ENCODE data around the gene CFAP99.

The CFAP99 gene

GRCh38 chr4:2501034-2501594, 82.4 kb downstream of the CFAP99 start:
- no peak for DNase-seq (ENCODE audit: low spot score)

DNA sequence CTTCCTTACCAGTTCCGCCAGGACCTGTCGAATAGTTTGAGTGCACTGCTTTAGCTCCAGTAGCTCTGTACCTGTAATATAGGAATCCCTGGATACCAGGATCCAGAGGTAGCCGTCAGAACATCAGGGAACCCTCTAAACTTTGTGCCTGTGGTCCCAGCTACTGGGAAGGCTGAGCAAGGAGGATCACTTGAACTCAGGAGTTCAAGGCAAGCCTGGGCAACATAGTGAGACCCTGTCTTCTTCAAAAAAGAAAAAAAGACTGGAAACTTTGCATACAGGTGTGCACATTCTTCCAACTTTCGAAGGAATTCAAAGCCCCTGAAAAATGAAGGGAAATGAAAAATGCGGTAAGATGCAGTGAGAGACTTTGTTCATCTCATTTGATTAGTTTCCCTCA, 85.1 kb downstream of the CFAP99 start:
- no peak for DNase-seq (ENCODE audit: low spot score)

- DNase-seq (ENCODE audit: low spot score) = no peak
These were observed 88.5 kb downstream of the CFAP99 start for GRCh38 chr4:2507259-2507658.

DNA sequence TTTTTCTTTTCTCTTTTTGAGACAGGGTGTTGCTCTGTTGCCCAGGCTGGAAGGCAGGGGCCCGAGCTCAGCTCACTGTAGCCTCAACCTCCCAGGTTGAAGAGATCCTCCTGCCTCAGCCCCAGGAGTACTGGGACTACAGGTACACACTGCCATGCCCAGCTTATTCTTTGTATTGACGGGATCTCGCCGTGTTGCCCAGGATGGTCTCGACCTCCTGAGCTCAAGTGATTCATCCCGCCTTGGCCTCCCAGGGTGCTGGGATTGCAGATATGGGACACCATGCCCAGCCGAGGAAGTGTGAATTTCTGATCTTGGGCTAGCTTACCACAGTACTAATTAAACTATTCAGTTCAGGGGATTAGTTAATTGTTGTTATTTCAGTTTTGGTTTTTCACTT, 89.1 kb downstream of the CFAP99 start:
- DNase-seq (ENCODE audit: low spot score) = no peak

GRCh38 chr4:2510351-2511259, 91.8 kb downstream of the CFAP99 start:
- no peak for DNase-seq (ENCODE audit: low spot score)

GRCh38 chr4:2511645-2512131, 92.9 kb downstream of the CFAP99 start:
- DNase-seq (ENCODE audit: low spot score) = no peak

All from SK-N-DZ (cell line).